GM21367 (cell line): ENCODE results near the gene TEF.

Source experiments
- ATAC-seq: cut with Tn5 transposase; IDR thresholded peaks from one replicate; pipeline ENCODE4 v1.9.1; 2021; ENCODE audit not compliant: unreplicated experiment

TEF gene

GRCh38 chr22:41447435-41448188 lies 65.9 kb downstream of the TEF start:
- no peak for ATAC-seq

- ATAC-seq: peak; percentile 36
Observed at GRCh38 chr22:41448189-41448808, 66.6 kb downstream of the TEF start.
